ENCODE data around the gene SEMA3F. TPM values are rescaled to one million over a fixed set of nuclear protein-coding genes. Genes with fewer than 3 reads are reported as not detected.

SEMA3F gene
- total and polyA plus RNA-seq, 10 of the 15 experiments (the other 5 are each of a cell fraction or from before 2014, with no cell fraction given), result 0.08 to 0.28 (median 0.12) TPM; not detected in 6

- no peaks in the 10 kb centered on the region for H4K20me1 ChIP-seq (ENCODE audit: control insufficient read depth, insufficient read depth)
- no peak overlapping the region for H3K9ac ChIP-seq (ENCODE audit: control insufficient read depth, insufficient read depth, low read length)
- no peak overlapping the region for H3K27ac ChIP-seq (ENCODE audit: control insufficient read depth, insufficient read depth)
- SMC1A ChIA-PET (ENCODE audit: uncharacterized antibody, unreplicated experiment), result interaction anchor here (5.1 kb wide), 1 partner anchor 16 kb away, joined by 51 read pairs; no protein-coding TSS in a partner anchor
- no TSS peak for BruUV-seq (replicated peaks)
- H3K79me2 ChIP-seq (ENCODE audit: control insufficient read depth, insufficient read depth, low read length), result no peaks in the 10 kb centered on the region; the same call in 1 of the 2 replicates
- H3K4me2 ChIP-seq (ENCODE audit: control insufficient read depth, insufficient read depth), result no peak overlapping the region
- no peak for TF ChIP-seq RFX5 (IDR thresholded peaks at IDR 0.05; ENCODE audit: low read depth, low read length)
- TF ChIP-seq ATF2 (IDR thresholded peaks at IDR 0.05; ENCODE audit: low read length), result no peak
- TF ChIP-seq YBX1 (IDR thresholded peaks at IDR 0.05), result no peak
- no peaks in the 10 kb centered on the region; a peak in 1 of 4 replicates for H3K36me3 ChIP-seq (ENCODE audit: control insufficient read depth in 2 of 2, insufficient read depth in 2 of 2, low read length in 1 of 2)
- POLR2A ChIA-PET, result interaction anchor here (1.6 kb wide), 1 partner anchor 106 kb away, joined by 4 read pairs; no protein-coding TSS in a partner anchor
- CTCF ChIA-PET, result interaction anchor here (0.5 to 7.4 kb wide), 5 partner anchors 13 to 44 kb away, joined by 3 to 149 read pairs (median 4); no protein-coding TSS in a partner anchor
- no peaks in the 10 kb centered on the region for H3K9me3 ChIP-seq (replicated peaks; ENCODE audit: control insufficient read depth, insufficient read depth, low read length)
- ATAC-seq (no peak), DNase-seq (ENCODE audit: low read depth, low spot score) (no peak), FAIRE-seq (no peak)
- H2AFZ ChIP-seq (ENCODE audit: control insufficient read depth, low read depth, low read length), result no peak overlapping the region
- in situ Hi-C loops (cut with MboI) (no loop called here), intact Hi-C loops (cut with micrococcal nuclease; ENCODE audit: unreplicated experiment) (no loop called here)
- WGBS (ENCODE audit: insufficient coverage, insufficient replicate concordance, low lambda C conversion rate, missing lambda C conversion rate), result 70% methylated on average over 4 of the region's 4 CpGs
- H3K4me1 ChIP-seq (ENCODE audit: control insufficient read depth, insufficient read depth, low read length), result peaks cover 28% of the 10 kb centered on the region
- H3K27me3 ChIP-seq (replicated peaks in 1 of 2; ENCODE audit: control insufficient read depth in 2 of 2, insufficient read depth in 2 of 2, low read length in 1 of 2), result no peaks in the 10 kb centered on the region
- no peak overlapping the region for H3K4me3 ChIP-seq
- RAD21 ChIA-PET (ENCODE audit: unreplicated experiment), result interaction anchor here (1.0 to 5.4 kb wide), 3 partner anchors 13 to 106 kb away, joined by 3 to 73 read pairs (median 3); no protein-coding TSS in a partner anchor
These were observed 75.6 kb downstream of the SEMA3F start for GRCh38 chr3:50230794-50231125.

- BruUV-seq (replicated peaks), result no TSS peak
- RAD21 ChIA-PET (ENCODE audit: unreplicated experiment), result interaction anchor here (1.4 kb wide), 1 partner anchor 105 kb away, joined by 3 read pairs; no protein-coding TSS in a partner anchor
- POLR2A ChIA-PET, result no interaction called here
- no peaks in the 10 kb centered on the region for H3K9me3 ChIP-seq (replicated peaks; ENCODE audit: control insufficient read depth, insufficient read depth, low read length)
- intact Hi-C loops (cut with micrococcal nuclease; ENCODE audit: unreplicated experiment) (no loop called here), in situ Hi-C loops (cut with MboI) (no loop called here)
- H2AFZ ChIP-seq (ENCODE audit: control insufficient read depth, low read depth, low read length), result no peak overlapping the region
- 57% methylated on average over 5 of the region's 5 CpGs for WGBS (ENCODE audit: insufficient coverage, insufficient replicate concordance, low lambda C conversion rate, missing lambda C conversion rate)
- H3K9ac ChIP-seq (ENCODE audit: control insufficient read depth, insufficient read depth, low read length), result no peak overlapping the region
- H3K36me3 ChIP-seq (ENCODE audit: control insufficient read depth in 2 of 2, insufficient read depth in 2 of 2, low read length in 1 of 2), result no peaks in the 10 kb centered on the region; a peak in 1 of 4 replicates
- no peak overlapping the region for H3K4me3 ChIP-seq
- SMC1A ChIA-PET (ENCODE audit: uncharacterized antibody, unreplicated experiment), result no interaction called here
- FAIRE-seq (no peak), ATAC-seq (no peak), DNase-seq (ENCODE audit: low read depth, low spot score) (no peak)
- no peak overlapping the region for H3K4me2 ChIP-seq (ENCODE audit: control insufficient read depth, insufficient read depth)
- TF ChIP-seq BMI1 (IDR thresholded peaks at IDR 0.05; ENCODE audit: borderline replicate concordance) (no peak), ELK1 (IDR thresholded peaks at IDR 0.05; ENCODE audit: low read depth, low read length) (no peak), IKZF2 (IDR thresholded peaks at IDR 0.05) (no peak), CREB1 (IDR thresholded peaks at IDR 0.05; ENCODE audit: low read depth) (no peak), RAD51 (IDR thresholded peaks at IDR 0.05) (no peak), SP1 (IDR thresholded peaks at IDR 0.05; ENCODE audit: low read depth, low read length) (no peak), SMAD1 (IDR thresholded peaks at IDR 0.05; ENCODE audit: low read depth, partially characterized antibody) (no peak), BCLAF1 (IDR thresholded peaks at IDR 0.05) (no peak)
- H3K4me1 ChIP-seq (ENCODE audit: control insufficient read depth, insufficient read depth, low read length), result peaks cover 25% of the 10 kb centered on the region
- H3K79me2 ChIP-seq (ENCODE audit: control insufficient read depth, insufficient read depth, low read length), result peaks cover 6% of the 10 kb centered on the region
- no peak overlapping the region for H3K27ac ChIP-seq (ENCODE audit: control insufficient read depth, insufficient read depth)
- no peaks in the 10 kb centered on the region for H4K20me1 ChIP-seq (ENCODE audit: control insufficient read depth, insufficient read depth)
- H3K27me3 ChIP-seq (replicated peaks in 1 of 2; ENCODE audit: control insufficient read depth in 2 of 2, insufficient read depth in 2 of 2, low read length in 1 of 2), result no peaks in the 10 kb centered on the region
- CTCF ChIA-PET, result interaction anchor here (1.4 to 7.4 kb wide), 2 partner anchors 16 to 28 kb away, joined by 4 to 149 read pairs; no protein-coding TSS in a partner anchor
These were observed 76.5 kb downstream of the SEMA3F start for GRCh38 chr3:50231581-50231980.
